ENCODE data around the gene DCAF7. TPM values are rescaled to one million over a fixed set of nuclear protein-coding genes. Genes with fewer than 3 reads are reported as not detected.
A peak's percentile ranks its signal among the peaks of the same experiment; 100 is the strongest.

DCAF7 gene
- total RNA-seq, 1 donor from 2014 or later, result 24.3 TPM

GRCh38 chr17:63524051-63524450 lies 26.2 kb upstream of the DCAF7 start:
- ATAC-seq (no peak), DNase-seq (ENCODE audit: low spot score) (no peak)

- ATAC-seq (no peak), DNase-seq (ENCODE audit: low spot score) (no peak)
Observed at GRCh38 chr17:63525190-63525946, 24.9 kb upstream of the DCAF7 start.

DNA sequence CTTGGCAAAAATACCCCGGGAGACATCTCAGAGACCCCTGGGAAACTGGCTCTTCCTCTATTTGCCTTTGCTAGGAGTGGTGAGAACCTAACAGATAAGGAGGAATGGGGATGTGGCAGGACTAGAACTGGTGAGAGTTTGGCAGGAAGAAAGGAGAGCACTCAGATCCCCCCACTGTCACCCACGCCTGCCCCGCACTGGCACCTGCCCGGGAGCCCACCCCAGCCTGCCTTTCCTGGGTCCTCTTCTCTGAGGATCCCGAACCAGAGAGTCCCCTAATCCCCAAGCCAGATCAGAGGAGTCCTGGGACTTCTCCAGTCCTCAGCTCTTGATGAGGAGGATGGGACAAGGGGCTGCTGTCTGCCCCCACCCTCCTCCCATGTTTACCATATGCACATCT lies 23.4 kb upstream of the DCAF7 start:
- no peak for ATAC-seq
- DNase-seq (ENCODE audit: low spot score), result no peak

DNA sequence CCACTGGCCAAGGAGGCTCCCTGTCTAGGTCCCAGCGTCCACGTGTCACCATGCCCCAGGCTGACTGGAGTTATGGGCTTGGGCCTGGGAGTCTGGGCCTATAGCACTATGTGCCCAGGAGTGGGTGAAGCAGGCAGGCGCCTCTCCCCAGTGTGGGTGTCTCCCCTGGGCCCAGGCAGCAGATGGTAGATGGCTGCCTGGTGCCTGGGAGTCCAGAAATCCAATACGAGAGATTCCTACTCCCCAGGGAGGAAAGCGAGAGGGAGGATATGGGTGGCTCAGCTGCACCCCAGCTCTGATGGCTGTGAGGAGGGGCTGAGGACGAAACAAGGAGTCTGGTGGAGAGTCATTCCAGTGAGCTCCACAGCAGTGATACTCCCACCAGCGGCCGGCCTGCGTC lies 22.1 kb upstream of the DCAF7 start:
- ATAC-seq (no peak), DNase-seq (ENCODE audit: low spot score) (no peak)

GRCh38 chr17:63529711-63530556 lies 20.3 kb upstream of the DCAF7 start:
- ATAC-seq (no peak), DNase-seq (ENCODE audit: low spot score) (no peak)

GRCh38 chr17:63530557-63531021 lies 19.7 kb upstream of the DCAF7 start:
- ATAC-seq (no peak), DNase-seq (ENCODE audit: low spot score) (no peak)

DNA sequence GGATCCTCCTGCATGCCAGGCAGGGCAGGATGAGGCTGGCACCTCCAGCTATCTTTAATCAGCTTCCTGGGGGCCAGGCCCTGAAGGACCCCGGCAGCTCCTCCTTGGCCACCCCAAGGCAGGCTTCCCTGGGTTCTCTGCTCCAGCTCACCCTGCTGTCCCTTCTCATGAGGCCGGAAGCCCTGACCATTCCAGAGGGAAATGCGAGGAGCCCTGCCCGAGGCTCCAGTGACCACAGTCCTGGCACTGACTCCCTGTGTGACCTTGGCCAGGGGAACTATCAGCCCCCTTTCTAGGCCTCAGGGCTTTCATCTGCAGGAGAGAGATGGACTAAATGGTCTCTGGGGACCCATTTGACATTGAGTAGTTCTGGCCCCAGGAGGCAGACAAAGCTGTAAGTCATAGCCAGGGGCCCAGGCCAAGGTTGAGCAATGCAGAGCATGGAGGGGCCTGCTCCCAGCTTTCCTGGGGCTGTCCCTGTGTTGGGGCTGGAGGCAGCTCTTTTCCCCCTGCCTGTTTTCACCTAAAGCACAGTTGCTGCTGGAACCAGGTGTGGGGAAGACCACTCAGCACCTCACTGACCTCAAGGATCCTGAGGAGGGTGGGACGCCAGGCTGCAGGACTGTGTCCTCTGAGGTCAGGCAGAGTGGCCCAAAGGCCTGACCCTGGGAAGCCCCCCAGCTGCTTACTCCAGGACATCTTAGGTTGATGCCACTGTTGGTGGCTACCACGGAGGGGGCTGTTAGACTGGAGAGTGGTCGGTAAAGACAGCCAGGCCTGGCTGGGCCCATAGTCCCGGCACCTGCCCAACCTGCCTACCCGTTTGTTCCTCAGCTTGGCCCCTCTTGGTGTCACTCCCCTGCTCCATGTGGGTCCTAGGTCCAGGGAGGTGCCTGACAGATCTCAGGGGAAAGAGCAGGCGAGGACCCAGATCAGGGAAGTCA lies 19.0 kb upstream of the DCAF7 start:
- ATAC-seq (no peak), DNase-seq (ENCODE audit: low spot score) (no peak)

DNA sequence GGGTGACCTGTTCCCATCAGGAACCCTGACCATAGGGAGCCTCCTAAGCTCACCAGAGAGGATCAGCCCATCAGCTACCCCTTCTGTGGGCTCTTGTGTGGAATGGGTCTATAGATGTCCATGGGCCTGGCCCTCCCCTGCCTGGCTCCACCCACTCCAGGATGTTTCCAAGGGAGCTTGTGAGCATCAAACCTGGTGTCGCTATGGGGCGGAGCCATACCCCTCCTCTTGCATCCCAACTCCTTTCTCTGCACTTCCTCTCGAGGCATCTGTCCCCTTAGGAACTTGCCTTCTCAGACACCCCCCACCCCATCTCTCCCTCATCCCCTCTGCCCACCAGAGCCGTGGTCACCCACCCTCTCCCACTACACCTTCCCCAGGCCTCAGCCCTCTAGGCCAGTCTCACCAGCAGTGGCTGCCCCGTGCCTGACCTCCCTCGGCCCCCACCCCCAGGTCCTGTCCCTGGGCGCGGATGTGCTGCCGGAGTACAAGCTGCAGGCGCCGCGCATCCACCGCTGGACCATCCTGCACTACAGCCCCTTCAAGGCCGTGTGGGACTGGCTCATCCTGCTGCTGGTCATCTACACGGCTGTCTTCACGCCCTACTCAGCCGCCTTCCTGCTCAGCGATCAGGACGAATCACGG lies 16.7 kb upstream of the DCAF7 start:
- ATAC-seq (no peak), DNase-seq (ENCODE audit: low spot score) (no peak)

DNA sequence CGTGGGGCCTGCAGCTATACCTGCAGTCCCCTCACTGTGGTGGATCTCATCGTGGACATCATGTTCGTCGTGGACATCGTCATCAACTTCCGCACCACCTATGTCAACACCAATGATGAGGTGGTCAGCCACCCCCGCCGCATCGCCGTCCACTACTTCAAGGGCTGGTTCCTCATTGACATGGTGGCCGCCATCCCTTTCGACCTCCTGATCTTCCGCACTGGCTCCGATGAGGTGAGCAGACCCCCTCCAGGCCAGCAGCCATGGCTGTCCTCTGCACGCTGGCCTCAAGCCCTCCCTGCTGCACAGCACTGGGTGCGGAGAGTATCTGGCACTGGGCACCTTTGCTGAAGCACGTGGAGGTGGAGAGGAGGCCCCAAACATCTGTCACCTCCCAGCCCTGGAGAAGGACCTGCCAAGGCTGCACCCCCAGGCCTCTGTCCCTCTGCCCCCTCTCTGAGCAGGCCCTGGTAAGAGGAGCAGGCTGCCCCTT lies 16.2 kb upstream of the DCAF7 start:
- no peak for DNase-seq (ENCODE audit: low spot score)
- ATAC-seq, result no peak

GRCh38 chr17:63534816-63535455 lies 15.3 kb upstream of the DCAF7 start:
- ATAC-seq (no peak), DNase-seq (ENCODE audit: low spot score) (no peak)

- ATAC-seq, result no peak
- no peak for DNase-seq (ENCODE audit: low spot score)
Observed at GRCh38 chr17:63535640-63536039, 14.6 kb upstream of the DCAF7 start.

DNA sequence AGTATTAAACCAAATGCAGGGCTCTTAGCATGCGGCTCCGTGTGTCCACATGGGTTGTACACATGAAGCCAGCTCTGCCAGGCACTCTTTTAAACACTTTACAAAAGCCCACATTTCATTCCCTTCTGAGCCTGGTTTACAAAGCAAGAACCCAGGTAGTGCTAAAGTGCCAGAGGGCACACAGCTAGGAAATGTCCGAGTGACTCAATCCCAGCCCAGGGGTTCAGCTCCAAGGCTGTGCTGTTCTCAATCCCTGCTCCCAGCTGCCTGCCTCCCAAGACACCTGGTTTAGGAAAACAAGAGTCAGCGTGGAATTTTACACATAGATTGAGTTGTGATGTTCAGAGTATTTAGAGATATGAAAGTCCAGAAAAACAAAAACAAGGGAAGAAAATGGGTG lies 13.3 kb upstream of the DCAF7 start:
- ATAC-seq (no peak), DNase-seq (ENCODE audit: low spot score) (no peak)

- DNase-seq (ENCODE audit: low spot score) (no peak), ATAC-seq (no peak)
Observed at GRCh38 chr17:63537991-63538692, 12.1 kb upstream of the DCAF7 start.

DNA sequence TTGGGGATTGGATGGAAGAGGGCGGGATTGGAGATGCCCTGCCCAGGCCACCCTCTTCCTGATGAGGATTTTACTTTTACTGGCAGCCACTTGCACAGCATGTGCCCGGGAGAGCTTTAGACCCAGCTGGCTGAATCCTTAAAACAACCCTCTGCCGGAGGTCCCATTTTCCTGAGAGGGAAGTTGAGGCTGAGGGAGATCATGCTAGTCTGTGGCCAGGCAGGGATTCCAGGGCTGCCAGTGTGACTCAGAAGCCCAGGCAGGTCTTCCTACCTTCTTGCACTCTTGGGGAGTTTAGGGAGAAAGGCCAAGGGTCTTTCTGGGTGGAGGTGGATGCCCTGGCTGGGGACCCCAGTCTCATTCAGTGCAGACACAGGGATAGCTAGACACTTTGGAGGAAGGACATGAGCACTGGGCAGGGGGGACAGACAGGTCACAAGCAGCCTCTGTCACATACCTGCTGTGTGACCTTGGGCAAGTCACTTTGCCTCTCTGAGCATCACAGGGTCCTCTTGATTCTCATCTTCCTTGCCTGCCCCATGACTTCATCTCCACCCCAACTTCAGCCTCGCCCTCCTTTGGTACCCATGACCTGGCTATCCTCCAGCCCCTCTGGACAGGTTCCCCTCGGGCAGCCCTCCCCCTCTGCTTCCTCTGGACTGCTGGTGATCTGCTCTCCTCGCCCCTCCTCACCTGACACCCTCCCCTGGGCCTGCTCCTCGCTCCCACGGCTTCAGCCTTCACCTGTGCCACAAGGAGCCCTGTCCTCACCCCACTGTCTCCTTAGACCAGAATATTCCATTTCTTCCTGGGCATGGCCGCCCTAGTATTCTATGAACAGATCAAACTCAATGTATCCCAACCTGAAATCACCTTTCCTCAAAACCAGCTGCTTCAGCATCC lies 11.3 kb upstream of the DCAF7 start:
- ATAC-seq (no peak), DNase-seq (ENCODE audit: low spot score) (no peak)

DNA sequence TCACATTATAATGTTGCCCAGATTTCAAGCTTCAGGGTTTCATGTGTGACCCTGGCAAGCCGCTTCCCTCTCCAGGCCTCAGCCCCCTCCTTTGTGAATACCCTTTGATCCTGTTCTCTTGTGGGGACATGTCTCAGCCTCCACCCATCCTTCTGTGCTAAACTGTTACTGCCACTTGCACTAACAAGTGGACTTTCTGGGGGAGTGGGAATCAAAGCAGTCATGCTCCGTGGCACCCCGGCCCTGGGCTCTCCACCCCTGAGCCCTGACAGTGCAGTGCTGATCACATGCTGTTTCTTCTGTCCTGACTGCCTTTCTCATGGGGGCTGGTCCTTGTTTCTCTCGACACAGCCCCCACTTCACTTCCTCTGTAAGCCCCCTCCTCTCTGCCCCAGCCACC lies 9.7 kb upstream of the DCAF7 start:
- ATAC-seq (no peak), DNase-seq (ENCODE audit: low spot score) (no peak)

GRCh38 chr17:63542218-63542545 lies 8.1 kb upstream of the DCAF7 start:
- no peak for ATAC-seq
- DNase-seq (ENCODE audit: low spot score), result no peak

DNA sequence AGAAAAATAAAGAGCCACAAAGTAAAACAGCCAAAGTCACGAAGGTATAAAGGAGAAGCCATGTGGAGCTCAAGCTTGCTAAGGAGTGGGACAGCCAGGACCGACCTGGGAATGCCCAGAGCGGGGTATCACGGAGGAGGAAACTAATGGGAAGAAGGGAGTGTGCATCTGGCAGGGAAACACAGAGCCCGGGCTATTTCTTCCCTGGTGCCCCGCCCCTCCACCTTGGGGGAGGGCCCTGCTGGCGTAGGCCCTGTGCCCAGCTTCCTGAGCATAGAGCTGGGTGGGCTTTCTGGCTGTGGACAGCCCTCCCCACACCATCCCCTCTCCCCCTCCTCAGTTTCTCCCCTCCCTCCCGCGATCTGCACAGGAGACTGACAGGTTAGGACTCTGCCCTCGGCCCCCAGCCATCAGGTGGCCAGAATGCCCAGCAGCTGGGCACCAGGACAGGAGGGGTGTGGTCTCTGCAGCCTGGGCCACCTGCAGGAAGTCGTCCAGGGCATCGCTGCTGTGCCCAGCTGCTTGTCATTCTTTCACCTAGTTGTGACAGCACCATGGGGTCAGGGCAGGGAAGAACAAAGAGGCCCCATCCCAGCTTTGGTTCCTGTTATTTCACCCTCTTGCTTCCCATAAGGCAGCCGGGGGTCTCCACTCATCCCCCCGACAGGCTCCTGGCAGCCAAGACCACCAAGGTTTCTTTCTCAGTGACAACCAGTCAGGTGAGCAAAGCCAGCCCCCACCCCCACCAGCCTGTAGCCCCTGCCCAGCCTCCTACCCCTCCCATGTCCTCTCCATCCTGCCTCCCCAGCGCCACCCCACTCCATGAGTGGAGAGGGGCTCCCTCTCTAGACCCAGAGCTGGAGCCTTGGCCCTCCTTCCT lies 7.1 kb upstream of the DCAF7 start:
- peak; percentile 83 for DNase-seq (ENCODE audit: low spot score)

More for the DNA sequence above, 7.1 kb upstream of the DCAF7 start:
- peak; percentile 97 for ATAC-seq
